HepG2 (cell line): ENCODE data around the gene DPEP3. TPM values are rescaled to one million over a fixed set of nuclear protein-coding genes. Genes with fewer than 3 reads are reported as not detected.

Source experiments
- CBX5 ChIP-seq: sonication (generic); formaldehyde crosslinking; IDR thresholded peaks from 2 replicates; pipeline ENCODE4 v1.4.0; 2020; ENCODE audit warnings: missing genetic modification reagents, borderline replicate concordance
- CCAR2 ChIP-seq: fragments of 200-400 bp; formaldehyde crosslinking; optimal IDR thresholded peaks from 2 replicates; pipeline ENCODE3; 2018; ENCODE audit warnings: low read depth, mild to moderate bottlenecking, low read length, moderate library complexity
- KMT2A ChIP-seq: sonication (generic); formaldehyde crosslinking; IDR thresholded peaks from 2 replicates; pipeline ENCODE4 v1.4.0; 2020; ENCODE audit warnings: missing genetic modification reagents
- MTF2 ChIP-seq: sonication (generic); formaldehyde crosslinking; IDR thresholded peaks from 2 replicates; pipeline ENCODE4 v1.5.0; 2020; ENCODE audit warnings: missing genetic modification reagents, borderline replicate concordance
- POGK ChIP-seq: sonication (generic); formaldehyde crosslinking; conservative IDR thresholded peaks from 2 replicates; pipeline ENCODE4 v1.8.0; 2022; ENCODE audit warnings: mild to moderate bottlenecking, moderate library complexity, missing genetic modification reagents
- SPEN ChIP-seq: sonication (generic); formaldehyde crosslinking; IDR thresholded peaks from 2 replicates; pipeline ENCODE4 v1.5.1; 2020; ENCODE audit warnings: low read depth, mild to moderate bottlenecking, missing genetic modification reagents
- TCF7 ChIP-seq: sonication (generic); IDR thresholded peaks from 2 replicates; pipeline ENCODE4 v1.6.1; 2016; ENCODE audit warnings: antibody characterized with exemption, low read depth
- TEF ChIP-seq: sonication (generic); formaldehyde crosslinking; IDR thresholded peaks from 2 replicates; pipeline ENCODE4 v1.5.0; 2020; ENCODE audit warnings: missing genetic modification reagents
- TIGD3 ChIP-seq: sonication (generic); formaldehyde crosslinking; IDR thresholded peaks from 2 replicates; pipeline ENCODE4 v1.5.1; 2020; ENCODE audit warnings: mild to moderate bottlenecking, missing genetic modification reagents, borderline replicate concordance
- ZBED4 ChIP-seq: sonication (generic); formaldehyde crosslinking; IDR thresholded peaks from 2 replicates; pipeline ENCODE4 v1.4.0; 2020; ENCODE audit warnings: missing genetic modification reagents, borderline replicate concordance
- ZNF30 ChIP-seq: sonication (generic); formaldehyde crosslinking; IDR thresholded peaks from 2 replicates; pipeline ENCODE4 v1.5.0; 2020; ENCODE audit warnings: mild to moderate bottlenecking, missing genetic modification reagents
- ZNF549 ChIP-seq: sonication (generic); formaldehyde crosslinking; IDR thresholded peaks from 2 replicates; pipeline ENCODE4 v1.5.0; 2020; ENCODE audit warnings: missing genetic modification reagents
- ZNF615 ChIP-seq: sonication (generic); formaldehyde crosslinking; IDR thresholded peaks from 2 replicates; pipeline ENCODE4 v1.5.0; 2020; ENCODE audit warnings: mild to moderate bottlenecking, missing genetic modification reagents, borderline replicate concordance
- ZNF639 ChIP-seq: conservative IDR thresholded peaks from 2 replicates; pipeline ENCODE4 v1.6.1; 2018; ENCODE audit warnings: missing genetic modification reagents
- ZNF768 ChIP-seq: sonication (generic); formaldehyde crosslinking; IDR thresholded peaks from 2 replicates; pipeline ENCODE4 v1.4.0; 2020; ENCODE audit warnings: missing genetic modification reagents
- ZNF772 ChIP-seq: sonication (generic); formaldehyde crosslinking; IDR thresholded peaks from 2 replicates; pipeline ENCODE4 v1.5.0; 2020; ENCODE audit warnings: mild to moderate bottlenecking, missing genetic modification reagents
- ZNF883 ChIP-seq: sonication (generic); formaldehyde crosslinking; IDR thresholded peaks from 2 replicates; pipeline ENCODE4 v1.5.1; 2020; ENCODE audit warnings: mild to moderate bottlenecking, missing genetic modification reagents; ENCODE audit errors: not compliant biosample characterization
- ZSCAN12 ChIP-seq: sonication (generic); formaldehyde crosslinking; IDR thresholded peaks from 2 replicates; pipeline ENCODE4 v1.9.0; 2021; ENCODE audit warnings: mild to moderate bottlenecking, missing genetic modification reagents
- ZSCAN29 ChIP-seq: sonication (generic); formaldehyde crosslinking; conservative IDR thresholded peaks from 2 replicates; pipeline ENCODE4 v1.4.0; 2020; ENCODE audit warnings: mild to moderate bottlenecking, missing genetic modification reagents
- ZUFSP ChIP-seq: sonication (generic); formaldehyde crosslinking; IDR thresholded peaks from 2 replicates; pipeline ENCODE4 v1.9.0; 2021; ENCODE audit warnings: missing genetic modification reagents, mild to moderate bottlenecking, borderline replicate concordance
- polyA plus RNA-seq, 8 experiments: library from polyadenylated mRNA; depleted of rRNA in 3 of 8; stranded (reverse) in 7 of 8; unstranded in 1 of 8; fragments of >200 nt; fragmentation: Illumina TruSeq in 4 of 8; extraction: Trizol in 4 of 8; gene quantifications; 2 replicates each; pipeline versions ENCODE4 v1.2.1 to v1.2.3, GENCODE V29; 2011 to 2016; ENCODE audit warnings: low read depth in 4 of 8, missing spikeins in 1 of 8, mixed read lengths in 1 of 8; ENCODE audit not compliant: insufficient read depth in 1 of 8
- total RNA-seq, 5 experiments: library from RNA; depleted of rRNA; stranded (reverse); fragments of >200 nt; fragmentation: Illumina TruSeq; extraction: Trizol; gene quantifications; 2 replicates each; pipeline ENCODE4 v1.2.3, GENCODE V29; 2016; ENCODE audit warnings: low read depth in 1 of 5

Gene DPEP3
- total and polyA plus RNA-seq, 2 of the 13 experiments (the other 11 are each of a cell fraction or from before 2014, with no cell fraction given) = not detected

GRCh38 chr16:67943256-67943618 is 37.1 kb downstream of the DPEP3 start (continued):
- TF ChIP-seq ZBED4 (CRISPR knock-in tag) (no peak), KMT2A (CRISPR knock-in tag) (no peak; the same call in 1 of the 2 replicates), ZNF772 (CRISPR knock-in tag) (no peak; the same call in 1 of the 2 replicates), ZNF549 (CRISPR knock-in tag) (no peak), ZUFSP (no peak), ZNF639 (CRISPR knock-in tag) (no peak), ZNF768 (CRISPR knock-in tag) (no peak), TIGD3 (CRISPR knock-in tag) (no peak), MTF2 (CRISPR knock-in tag) (no peak), ZNF30 (CRISPR knock-in tag) (no peak), POGK (CRISPR knock-in tag) (no peak), ZNF883 (CRISPR knock-in tag) (no peak), SPEN (CRISPR knock-in tag) (no peak), CBX5 (no peak), TEF (CRISPR knock-in tag) (no peak), CCAR2 (peak; percentile 75), TCF7 (peak; percentile 58; the same call in 1 of the 2 replicates), ZNF615 (no peak), ZSCAN29 (no peak), ZSCAN12 (CRISPR knock-in tag) (no peak)
